H9 (cell line): ENCODE results near the gene KRCC1. TPM values are rescaled to one million over a fixed set of nuclear protein-coding genes. Genes with fewer than 3 reads are reported as not detected.

Experiments used
- DNase-seq: peaks from one replicate; pipeline ENCODE4 v3.0.0-alpha.2; 2017
- H2AFZ ChIP-seq: one replicate; pipeline ENCODE4 v1.6.1; 2013; ENCODE audit warnings: mild to moderate bottlenecking, low read length, control low read depth, moderate library complexity
- H2AK5ac ChIP-seq: 2 replicates; pipeline ENCODE4 v1.6.1; 2013; ENCODE audit warnings: low read length, control low read depth, mixed read lengths; ENCODE audit not compliant: insufficient read length
- H2BK120ac ChIP-seq: one replicate; pipeline ENCODE4 v1.6.1; 2013; ENCODE audit warnings: low read depth, mild to moderate bottlenecking, low read length, control low read depth, inconsistent platforms; ENCODE audit not compliant: poor library complexity, severe bottlenecking
- H2BK12ac ChIP-seq: 2 replicates; pipeline ENCODE4 v1.6.1; 2013; ENCODE audit warnings: low read length, control low read depth, mixed read lengths, low read depth; ENCODE audit not compliant: insufficient read length
- H2BK15ac ChIP-seq: 2 replicates; pipeline ENCODE4 v1.6.1; 2013; ENCODE audit warnings: low read depth, low read length, control low read depth
- H2BK20ac ChIP-seq: one replicate; pipeline ENCODE4 v1.6.1; 2013; ENCODE audit warnings: low read depth, mild to moderate bottlenecking, low read length, control low read depth, inconsistent platforms; ENCODE audit not compliant: poor library complexity, severe bottlenecking
- H2BK5ac ChIP-seq: 2 replicates; pipeline ENCODE4 v1.6.1; 2013; ENCODE audit warnings: low read length, control low read depth, mixed read lengths; ENCODE audit not compliant: insufficient read length
- H3K14ac ChIP-seq: 2 replicates; pipeline ENCODE4 v1.6.1; 2013; ENCODE audit warnings: low read length, control low read depth; ENCODE audit not compliant: insufficient read depth
- H3K18ac ChIP-seq: 2 replicates; pipeline ENCODE4 v1.6.1; 2013; ENCODE audit warnings: low read depth, mild to moderate bottlenecking, mixed read lengths, low read length, control low read depth; ENCODE audit not compliant: insufficient read length
- H3K23ac ChIP-seq: 2 replicates; pipeline ENCODE4 v1.6.1; 2013; ENCODE audit warnings: low read length, control low read depth, mixed read lengths, low read depth; ENCODE audit not compliant: insufficient read length
- H3K23me2 ChIP-seq: 2 replicates; pipeline ENCODE4 v1.6.1; 2013; ENCODE audit warnings: low read depth, mild to moderate bottlenecking, mixed read lengths, low read length, control low read depth; ENCODE audit not compliant: insufficient read length, poor library complexity, severe bottlenecking
- H3K27ac ChIP-seq: 2 replicates; pipeline ENCODE4 v1.5.1; 2013; ENCODE audit warnings: low read length, control low read depth, mixed read lengths, low read depth; ENCODE audit not compliant: insufficient read length
- H3K27me3 ChIP-seq: 2 replicates; pipeline ENCODE4 v1.6.1; 2013; ENCODE audit warnings: low read length, control low read depth, inconsistent platforms; ENCODE audit not compliant: insufficient read depth
- H3K4ac ChIP-seq: 2 replicates; pipeline ENCODE4 v1.6.1; 2013; ENCODE audit warnings: low read depth, mild to moderate bottlenecking, control low read depth, inconsistent platforms, low read length, moderate library complexity
- H3K4me1 ChIP-seq: 2 replicates; pipeline ENCODE4 v1.6.1; 2013; ENCODE audit warnings: low read length, control low read depth, inconsistent platforms; ENCODE audit not compliant: insufficient read depth
- H3K4me2 ChIP-seq: 2 replicates; pipeline ENCODE4 v1.6.1; 2013; ENCODE audit warnings: low read length, control low read depth, mixed read lengths; ENCODE audit not compliant: insufficient read length, insufficient read depth
- H3K56ac ChIP-seq: 2 replicates; pipeline ENCODE4 v1.6.1; 2013; ENCODE audit warnings: low read depth, mild to moderate bottlenecking, mixed read lengths, low read length, control low read depth; ENCODE audit not compliant: insufficient read length
- H3K79me1 ChIP-seq: 2 replicates; pipeline ENCODE4 v1.6.1; 2013; ENCODE audit warnings: low read depth, mild to moderate bottlenecking, moderate library complexity, low read length, control low read depth, inconsistent platforms; ENCODE audit not compliant: insufficient read depth, poor library complexity, severe bottlenecking
- H3K79me2 ChIP-seq: 2 replicates; pipeline ENCODE4 v1.6.1; 2013; ENCODE audit warnings: low read length, control low read depth, inconsistent platforms; ENCODE audit not compliant: insufficient read depth
- H3K9ac ChIP-seq: 2 replicates; pipeline ENCODE4 v1.6.1; 2013; ENCODE audit warnings: low read length, control low read depth, mixed read lengths; ENCODE audit not compliant: insufficient read length; ENCODE audit errors: extremely low read depth
- H3K9me3 ChIP-seq: one replicate; pipeline ENCODE4 v1.6.1; 2013; ENCODE audit warnings: low read depth, low read length, inconsistent platforms; ENCODE audit not compliant: control insufficient read depth
- H3T11ph ChIP-seq: one replicate; pipeline ENCODE4 v1.6.1; 2013; ENCODE audit warnings: mild to moderate bottlenecking, low read length, control low read depth, inconsistent platforms
- H4K20me1 ChIP-seq: one replicate; pipeline ENCODE4 v1.6.1; 2013; ENCODE audit not compliant: control insufficient read depth, insufficient read length, insufficient read depth
- H4K5ac ChIP-seq: 2 replicates; pipeline ENCODE4 v1.6.1; 2013; ENCODE audit warnings: low read depth, mild to moderate bottlenecking, mixed read lengths, low read length, control low read depth; ENCODE audit not compliant: insufficient read length
- H4K8ac ChIP-seq: replicated peaks from 2 replicates; pipeline ENCODE4 v1.6.1; 2013; ENCODE audit warnings: low read length, control low read depth, mixed read lengths, low read depth; ENCODE audit not compliant: insufficient read length
- H4K91ac ChIP-seq: 2 replicates; pipeline ENCODE4 v1.6.1; 2013; ENCODE audit warnings: low read depth, mild to moderate bottlenecking, moderate library complexity, mixed read lengths, low read length, control low read depth; ENCODE audit not compliant: insufficient read length
- H3K27ac Mint-ChIP-seq, 3 experiments: 2 replicates in 2 of 3; 3 replicates in 1 of 3; pipeline ENCODE4 v1.8.0; 2020 to 2021; ENCODE audit warnings: mixed read lengths in 3 of 3, mild to moderate bottlenecking in 1 of 3, moderate library complexity in 1 of 3
- H3K27me3 Mint-ChIP-seq: 2 replicates; pipeline ENCODE4 v1.8.0; 2021; ENCODE audit warnings: low read depth, mild to moderate bottlenecking, moderate library complexity, mixed read lengths
- H3K36me3 Mint-ChIP-seq, 3 experiments: 2 replicates in 2 of 3; 3 replicates in 1 of 3; pipeline ENCODE4 v1.8.0; 2020 to 2021; ENCODE audit warnings: low read depth in 3 of 3, mixed read lengths in 3 of 3; ENCODE audit not compliant: insufficient read depth in 1 of 3
- H3K4me1 Mint-ChIP-seq, 2 experiments: 2 replicates each; pipeline ENCODE4 v1.8.0; 2020; ENCODE audit warnings: mixed read lengths in 2 of 2
- H3K4me3 Mint-ChIP-seq, 2 experiments: 2 replicates in 1 of 2; 3 replicates in 1 of 2; pipeline ENCODE4 v1.8.0; 2020 to 2021; ENCODE audit warnings: mild to moderate bottlenecking in 2 of 2, mixed read lengths in 2 of 2, moderate library complexity in 1 of 2
- H3K9me3 Mint-ChIP-seq, 2 experiments: 2 replicates in 1 of 2; 3 replicates in 1 of 2; pipeline ENCODE4 v1.8.0; 2020; ENCODE audit warnings: mild to moderate bottlenecking in 2 of 2, mixed read lengths in 2 of 2, moderate library complexity in 1 of 2
- CTCF ChIP-seq: fragments of 200-600 bp; sonication (generic); conservative IDR thresholded peaks from 3 replicates; pipeline ENCODE4 v1.8.0; 2021; ENCODE audit warnings: antibody characterized with exemption, mild to moderate bottlenecking
- WGBS: extraction: QIAGEN DNeasy Blood & Tissue Kit; methylation state at CpG from one replicate; pipeline ENCODE4 v1.1.7; 2013; ENCODE audit warnings: missing lambda C conversion rate, low lambda C conversion rate, mixed read lengths; ENCODE audit not compliant: insufficient read length; ENCODE audit errors: extremely low coverage; 5-methylcytosine and 5-hydroxymethylcytosine counted together
- total RNA-seq: library from RNA; stranded (reverse); gene quantifications from 2 replicates; pipeline ENCODE4 v1.2.1, GENCODE V29; 2021

KRCC1 gene
- total RNA-seq, 1 experiment from 2014 or later: 8.2 TPM

DNA sequence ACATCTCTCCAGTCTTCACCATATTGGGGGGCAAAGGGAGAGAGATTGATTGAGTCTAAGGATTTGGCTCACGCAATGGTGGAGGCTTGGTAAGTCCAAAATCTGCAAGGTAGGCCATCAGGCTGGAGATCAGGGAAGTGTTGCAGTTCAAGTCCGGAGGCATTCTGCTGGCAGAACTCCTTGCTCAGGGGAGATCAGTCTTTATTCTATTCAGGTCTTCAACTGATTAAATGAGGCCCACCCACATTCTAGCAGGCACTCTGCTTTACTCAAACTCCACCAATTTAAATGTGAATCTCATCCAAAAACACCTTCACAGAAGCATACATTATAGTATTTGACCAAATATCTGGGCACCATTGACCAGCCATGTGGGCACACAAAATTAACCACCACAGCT lies 33.4 kb upstream of the KRCC1 start:
- H2BK12ac ChIP-seq: no peak overlapping the region
- H4K20me1 ChIP-seq: no peaks in the 10 kb centered on the region
- H2BK20ac ChIP-seq: no peak overlapping the region
- no peak overlapping the region for H2BK120ac ChIP-seq
- DNase-seq: no peak
- H3K18ac ChIP-seq: no peak overlapping the region
- Mint-ChIP-seq H3K27ac (no peak overlapping the region), H3K27me3 (no peaks in the 10 kb centered on the region; the same call in 1 of the 2 replicates), H3K9me3 (no peaks in the 10 kb centered on the region), H3K36me3 (no peaks in the 10 kb centered on the region), H3K4me1 (peaks cover 0 to under 1% of the 10 kb centered on the region in 2 experiments; a peak in 3 of 4 replicates), H3K4me3 (no peak overlapping the region)
- H3K9me3 ChIP-seq: no peaks in the 10 kb centered on the region
- no peak overlapping the region for H3K23ac ChIP-seq
- no peak overlapping the region for H2BK5ac ChIP-seq
- no peak overlapping the region for H2BK15ac ChIP-seq
- H3K27me3 ChIP-seq: no peaks in the 10 kb centered on the region
- WGBS: no CpG with 5 or more reads among the region's 2 CpGs
- H3K4ac ChIP-seq: no peak overlapping the region
- H3K4me1 ChIP-seq: no peaks in the 10 kb centered on the region
- no peak overlapping the region for H3K56ac ChIP-seq
- H2AFZ ChIP-seq: no peak overlapping the region
- no peaks in the 10 kb centered on the region for H3K79me2 ChIP-seq
- H3K9ac ChIP-seq: no peak overlapping the region
- no peak overlapping the region for H4K8ac ChIP-seq
- TF ChIP-seq CTCF: no peak
- H3K27ac ChIP-seq: no peak overlapping the region
- no peak overlapping the region for H3T11ph ChIP-seq
- H2AK5ac ChIP-seq: no peak overlapping the region
- H3K4me2 ChIP-seq: no peak overlapping the region
- H3K79me1 ChIP-seq: no peaks in the 10 kb centered on the region
- H3K14ac ChIP-seq: no peak overlapping the region
- no peak overlapping the region for H4K91ac ChIP-seq
- H4K5ac ChIP-seq: no peak overlapping the region
- H3K23me2 ChIP-seq: no peaks in the 10 kb centered on the region
